AG20443 (cell line): ENCODE results near the gene ABCB10.
"Not testable (repeated sequence)": the region's sequence is repeated elsewhere in the genome, so short reads cannot be mapped to it uniquely, and the experiment has no call there.

Experiments used
- DNase-seq: peaks from one replicate; pipeline ENCODE4 v3.0.0; 2012; ENCODE audit warnings: low spot score, mixed read lengths

The ABCB10 gene

GRCh38 chr1:229572286-229572685 is 13.8 kb upstream of the ABCB10 start:
- DNase-seq, result no peak

DNA sequence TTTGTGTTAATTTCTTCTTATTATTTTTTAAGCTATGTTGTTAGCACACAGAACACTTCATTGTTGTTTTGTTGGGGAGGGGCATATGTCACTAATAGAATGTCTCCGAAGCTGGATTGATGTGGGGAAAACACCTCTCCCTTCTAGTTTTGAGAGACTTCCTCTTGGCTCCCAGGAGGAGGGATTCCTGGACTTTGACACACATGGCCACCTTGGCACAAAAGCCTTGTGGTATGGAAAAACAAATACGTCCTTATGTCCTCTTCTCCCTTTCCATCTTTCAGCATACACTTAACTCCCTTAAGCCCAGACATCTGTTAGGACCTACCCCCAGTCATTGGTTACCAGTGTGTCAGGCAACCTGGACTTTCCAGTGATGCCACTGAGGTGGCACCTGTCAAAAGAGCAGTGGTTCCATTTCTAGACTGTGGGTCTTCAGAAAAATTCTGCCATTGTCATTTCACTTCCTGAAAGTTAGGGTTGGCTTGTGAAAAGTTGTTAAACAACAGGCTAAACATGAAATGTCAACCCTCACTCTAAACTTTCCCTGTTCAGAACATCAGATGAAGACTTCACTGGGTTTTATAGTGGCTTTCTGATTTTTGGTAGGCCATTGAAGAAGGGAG is 12.5 kb upstream of the ABCB10 start:
- DNase-seq, result no peak

GRCh38 chr1:229570305-229570704 is 11.8 kb upstream of the ABCB10 start:
- no peak for DNase-seq

GRCh38 chr1:229567109-229567868 is 8.8 kb upstream of the ABCB10 start:
- no peak for DNase-seq

GRCh38 chr1:229563701-229564100 is 5.2 kb upstream of the ABCB10 start:
- no peak for DNase-seq

DNA sequence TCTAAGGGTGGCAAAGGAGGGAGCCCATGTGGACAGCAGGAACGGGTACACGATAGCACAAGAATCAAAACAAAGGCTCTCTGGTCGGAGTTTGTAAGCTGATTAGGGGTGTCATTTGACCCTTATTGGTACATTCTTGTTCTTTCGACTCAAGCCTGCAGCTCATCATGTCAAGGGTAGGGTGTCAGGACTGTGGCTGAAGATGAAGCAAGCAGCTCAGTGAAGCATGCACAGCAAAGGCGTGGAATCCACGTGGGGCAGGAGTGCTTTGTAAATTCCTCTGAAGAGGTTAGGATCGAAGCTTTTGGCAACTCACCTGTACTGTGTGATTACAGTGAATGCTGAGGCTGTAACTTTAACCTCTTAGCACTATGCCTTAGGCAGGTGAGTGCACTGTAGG is 4.7 kb upstream of the ABCB10 start:
- no peak for DNase-seq

GRCh38 chr1:229562686-229563085 is 4.2 kb upstream of the ABCB10 start:
- no peak for DNase-seq

DNA sequence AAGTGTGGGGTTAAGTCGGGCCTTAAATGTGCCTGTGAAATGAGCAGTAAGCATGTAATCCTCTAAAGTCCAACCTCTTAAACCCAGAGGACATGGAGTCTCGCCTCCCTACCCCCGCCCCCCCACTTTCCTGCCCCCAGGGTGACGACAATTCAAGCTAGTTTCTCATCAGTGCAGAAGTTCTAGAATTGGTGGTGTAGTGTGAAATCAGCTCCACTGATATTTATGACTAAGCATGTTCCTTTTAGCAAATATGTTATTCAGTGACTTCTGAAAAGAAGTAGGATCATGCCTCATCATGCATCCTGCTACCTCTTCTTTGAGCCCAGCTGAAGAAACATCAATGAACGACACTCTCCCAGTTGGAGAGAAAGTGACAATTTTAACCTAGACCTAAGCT is 2.6 kb upstream of the ABCB10 start:
- no peak for DNase-seq

- not testable (repeated sequence) for DNase-seq
Observed at GRCh38 chr1:229560124-229560523, 1.6 kb upstream of the ABCB10 start.

- DNase-seq, result not testable (repeated sequence)
Observed at GRCh38 chr1:229559336-229559801, 862 bp upstream of the ABCB10 start.

DNA sequence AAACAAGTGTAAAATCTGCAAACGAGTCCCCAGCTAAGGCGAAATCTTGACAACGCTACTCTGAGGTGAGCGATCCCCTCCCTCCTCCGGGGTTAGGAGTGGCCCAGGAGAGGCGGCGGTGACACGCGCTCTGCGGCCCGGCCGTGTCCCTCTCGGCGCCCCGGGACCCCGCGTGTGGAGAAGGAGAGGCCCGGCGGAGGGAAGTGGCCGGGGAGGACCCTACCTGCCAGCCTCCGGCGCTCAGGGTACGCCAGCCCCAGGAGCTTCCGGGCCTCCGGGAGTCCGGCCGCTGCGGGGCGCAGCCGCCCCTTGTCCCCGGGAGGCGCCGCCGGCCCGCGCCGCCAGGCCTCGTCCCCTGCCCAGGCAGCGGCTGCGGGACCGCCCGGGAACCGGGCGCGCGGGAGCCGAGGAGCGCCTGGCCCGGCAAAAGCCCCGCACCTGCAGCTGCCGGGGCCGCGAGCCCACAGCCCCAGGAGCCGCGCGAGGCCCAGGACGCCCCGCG is 543 bp downstream of the ABCB10 start:
- peak; percentile 65 for DNase-seq

DNA sequence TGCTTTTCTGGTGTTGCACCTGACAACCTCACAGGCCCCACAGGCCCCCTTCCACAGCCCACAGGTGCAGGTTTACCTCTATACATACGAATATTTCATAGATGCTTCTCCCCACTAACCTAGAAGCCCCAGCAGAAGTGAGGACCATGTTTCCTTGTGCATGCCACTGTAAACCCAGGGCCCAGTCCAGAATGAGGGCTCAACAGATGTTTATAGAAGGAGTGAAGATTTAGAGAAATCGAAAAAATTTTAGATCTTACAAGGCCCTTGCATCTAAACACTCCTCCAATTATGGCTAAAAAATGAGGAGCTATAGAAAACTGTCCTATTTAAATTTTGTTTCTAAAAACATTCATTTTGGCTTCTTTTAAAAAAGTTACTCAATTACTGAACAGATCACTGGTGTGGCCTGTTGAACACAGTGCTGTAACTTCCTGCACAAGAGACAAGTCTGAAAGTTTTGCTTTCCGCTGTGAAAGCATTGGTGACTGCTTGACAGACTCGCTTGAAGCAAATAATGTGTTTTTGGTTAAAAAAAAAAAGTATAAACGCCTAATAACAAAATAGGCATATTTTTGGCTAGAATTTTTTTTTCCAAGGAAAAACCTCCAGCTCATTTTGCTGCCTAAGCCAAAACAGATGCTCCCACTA is 1.2 kb downstream of the ABCB10 start:
- peak; percentile 42 for DNase-seq

GRCh38 chr1:229554886-229555621 is 3.5 kb downstream of the ABCB10 start:
- DNase-seq, result no peak

- DNase-seq, result no peak
Observed at GRCh38 chr1:229553621-229554130, 4.8 kb downstream of the ABCB10 start.

DNA sequence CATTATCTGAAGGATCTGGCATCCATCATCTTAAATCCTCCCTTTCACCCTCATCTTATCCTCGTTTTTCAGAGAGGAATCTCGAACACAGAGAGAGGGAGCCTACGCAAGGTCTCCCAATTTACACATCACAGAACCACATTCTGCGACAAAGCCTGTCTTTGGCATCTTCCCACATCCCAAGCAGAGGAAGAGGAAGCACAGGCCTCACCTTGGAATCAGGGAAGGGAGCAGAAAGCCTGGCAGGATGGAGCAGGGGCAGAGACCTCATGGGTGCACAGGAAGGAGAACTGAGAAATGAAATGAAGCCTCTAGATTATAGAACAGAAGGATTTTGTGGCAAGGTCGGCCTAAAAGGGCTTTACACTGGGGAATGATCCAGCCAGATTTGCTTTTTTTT is 5.8 kb downstream of the ABCB10 start:
- no peak for DNase-seq

- no peak for DNase-seq
Observed at GRCh38 chr1:229550812-229551567, 7.5 kb downstream of the ABCB10 start.

- DNase-seq, result no peak
Observed at GRCh38 chr1:229547542-229547941, 11.0 kb downstream of the ABCB10 start.

DNA sequence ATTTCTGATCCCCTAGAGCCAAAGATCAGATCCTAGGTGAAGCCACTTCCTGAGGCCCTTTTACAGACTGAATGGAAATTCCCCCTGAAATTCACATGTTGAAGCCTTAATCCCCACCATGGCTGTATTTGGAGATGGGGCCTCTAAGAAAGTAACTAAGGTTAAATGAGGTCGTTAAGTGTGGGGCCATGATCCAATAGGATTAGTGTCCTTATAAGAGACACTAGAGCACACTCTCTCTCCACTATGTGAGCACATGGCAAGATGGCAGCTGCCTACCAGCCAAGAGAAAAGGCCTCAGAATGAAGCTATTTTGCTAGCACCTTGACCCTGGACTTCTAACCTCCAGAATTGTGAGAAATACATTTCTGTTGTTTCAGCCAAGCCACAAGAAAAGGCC is 13.9 kb downstream of the ABCB10 start:
- DNase-seq, result no peak

- DNase-seq, result no peak
Observed at GRCh38 chr1:229539863-229540506, 18.5 kb downstream of the ABCB10 start.

DNA sequence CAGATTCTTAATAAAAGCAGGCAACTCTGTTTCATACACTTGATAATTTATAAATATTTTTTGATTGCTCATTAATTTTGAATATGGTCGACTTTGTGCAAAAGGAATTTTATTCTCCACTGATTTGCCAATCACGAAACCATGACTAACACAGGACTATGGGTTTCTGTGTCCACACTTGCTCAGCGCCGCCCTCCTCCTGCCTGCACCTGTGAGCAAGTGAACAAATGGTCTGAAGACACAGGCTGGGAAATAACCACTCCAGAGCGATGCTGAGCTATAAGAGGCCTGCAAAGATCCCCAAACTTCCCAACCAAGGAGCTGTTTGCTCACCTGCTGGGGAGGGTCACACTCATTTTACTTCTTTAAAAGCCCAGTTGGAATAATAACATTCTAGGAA is 19.6 kb downstream of the ABCB10 start:
- no peak for DNase-seq

GRCh38 chr1:229537894-229538293 is 20.6 kb downstream of the ABCB10 start:
- no peak for DNase-seq
